ENCODE data around the gene POLA1. TPM values are rescaled to one million over a fixed set of nuclear protein-coding genes. Genes with fewer than 3 reads are reported as not detected.
"Not testable (repeated sequence)": the region's sequence is repeated elsewhere in the genome, so short reads cannot be mapped to it uniquely, and the experiment has no call there.

POLA1 gene
- total RNA-seq: 10 to 100 TPM; 23.2 to 54.3 TPM

DNA sequence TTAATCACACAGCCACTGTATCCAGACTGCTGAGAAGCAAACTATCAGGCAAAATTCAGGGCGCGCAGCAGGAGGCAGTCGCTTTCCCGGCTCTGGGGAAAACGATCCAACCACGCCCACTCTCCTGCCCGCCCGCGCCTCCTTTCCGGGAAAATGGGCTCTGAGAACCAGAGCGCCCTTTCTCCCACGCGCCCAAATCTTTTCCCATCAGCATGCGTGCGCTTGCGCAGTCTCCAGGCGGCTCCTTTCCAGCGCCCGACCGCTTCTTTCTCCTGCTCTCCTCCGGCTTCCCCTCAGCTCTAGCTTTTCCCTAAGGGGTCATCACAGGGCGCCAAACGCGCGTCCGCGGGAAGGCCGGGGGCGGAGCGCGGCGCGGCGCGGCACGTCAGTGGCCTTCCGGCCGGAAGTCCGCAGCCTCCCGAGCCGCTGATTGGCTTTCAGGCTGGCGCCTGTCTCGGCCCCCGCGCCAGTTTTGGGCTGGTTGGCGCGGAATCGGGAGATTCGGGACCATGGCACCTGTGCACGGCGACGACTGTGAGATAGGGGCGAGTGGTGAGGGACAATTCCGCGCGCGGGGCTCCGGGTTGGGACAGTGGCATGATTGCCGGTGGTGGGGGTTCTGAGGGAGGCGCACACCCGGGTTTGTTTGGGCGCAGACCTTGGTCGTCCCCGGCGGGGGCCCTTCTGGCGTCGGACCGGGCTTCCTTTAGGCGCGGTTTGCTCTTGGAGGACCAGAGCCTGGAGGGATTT is at the start of gene POLA1:
TSS of gene POLA1 (plus strand) at position 466 of the 750 bp plus-strand sequence. CDS start at position 510, 44 bp downstream.
- ATAC-seq: peak; percentile 97 to 98
- peak within 1 kb of the TSS; percentile 92 for H3K4me3 Mint-ChIP-seq
- DNase-seq (ENCODE audit: low spot score): peak; percentile 87
- peaks cover 0 to 5% of the 10 kb centered on the region in 2 donors for H3K27me3 Mint-ChIP-seq
- H3K4me1 Mint-ChIP-seq (ENCODE audit: low read depth in 2 of 2): peaks cover 9 to 15% of the 10 kb centered on the region in 2 donors
- H3K36me3 Mint-ChIP-seq: no peaks in the 10 kb centered on the region
- no peaks in the 10 kb centered on the region for H3K9me3 Mint-ChIP-seq
- H3K27ac Mint-ChIP-seq: peak within 1 kb of the TSS; percentile 76 to 78

- no peaks in the 10 kb centered on the region for H3K36me3 Mint-ChIP-seq
- H3K9me3 Mint-ChIP-seq: no peaks in the 10 kb centered on the region
- no peak for ATAC-seq
- peak overlapping the region; percentile 4 for H3K4me3 Mint-ChIP-seq
- no peak for DNase-seq (ENCODE audit: low spot score)
- H3K4me1 Mint-ChIP-seq (ENCODE audit: low read depth in 2 of 2): peaks cover 10 to 15% of the 10 kb centered on the region in 2 donors
- peaks cover 10 to 18% of the 10 kb centered on the region in 2 donors for H3K27me3 Mint-ChIP-seq
- no peak overlapping the region for H3K27ac Mint-ChIP-seq
Observed at GRCh38 chrX:24646006-24646405, 47.7 kb upstream of the POLA1 start.

GRCh38 chrX:24646745-24647182 is 47.0 kb upstream of the POLA1 start:
- Mint-ChIP-seq H3K27me3 (peaks cover 10 to 19% of the 10 kb centered on the region in 2 donors), H3K4me1 (ENCODE audit: low read depth in 2 of 2) (peaks cover 10 to 15% of the 10 kb centered on the region in 2 donors)

DNA sequence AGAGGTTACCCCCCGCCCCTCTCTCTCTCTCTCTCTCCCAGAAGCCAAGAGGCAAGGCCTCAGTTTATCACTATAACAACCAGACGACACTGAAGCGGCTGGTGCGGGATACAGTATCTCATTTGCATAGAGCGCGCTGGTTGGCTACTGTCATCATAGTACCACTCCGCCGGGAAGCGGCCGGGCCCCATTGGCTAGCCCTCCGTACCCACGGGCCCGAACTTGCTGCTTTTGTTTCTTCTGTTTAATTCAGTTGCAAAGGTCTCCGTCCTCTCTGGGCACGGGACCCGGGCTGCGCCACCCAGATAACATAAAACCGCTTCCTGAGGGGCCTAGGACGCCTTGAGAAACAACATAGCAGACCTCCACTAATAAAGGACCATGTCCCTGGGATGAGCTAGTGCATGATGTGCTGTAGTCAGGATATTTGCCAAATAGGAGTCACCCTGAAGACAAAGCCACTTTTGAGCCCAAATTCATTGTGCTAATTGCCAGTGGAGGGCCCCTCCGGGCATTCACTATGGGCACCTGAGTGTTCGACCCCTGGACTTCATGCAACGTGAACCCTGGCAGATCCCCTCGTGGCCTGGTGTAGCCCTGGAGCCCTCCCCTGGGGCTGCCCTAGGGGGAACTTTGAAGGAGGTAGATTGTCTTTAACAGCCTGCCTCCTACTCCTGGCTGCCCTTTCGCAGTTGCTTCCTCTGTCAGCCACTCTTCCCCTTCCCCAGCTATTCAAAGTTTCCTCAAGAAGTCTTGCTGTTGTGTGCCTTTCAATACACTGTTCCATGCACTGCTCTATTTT is 46.3 kb upstream of the POLA1 start, which contains the start of gene PCYT1B:
TSS of gene PCYT1B (minus strand) at position 91 of the 802 bp plus-strand sequence. CDS start 242 bp downstream, outside the sequence.
- ATAC-seq: peak; percentile 98 to 100
- H3K27me3 Mint-ChIP-seq: peaks cover 10 to 20% of the 10 kb centered on the region in 2 donors

More at GRCh38 chrX:24646745-24647182, 47.0 kb upstream of the POLA1 start:
- DNase-seq (ENCODE audit: low spot score) (no peak), ATAC-seq (peak in 1 of 2 donors; percentile 39)
- H3K9me3 Mint-ChIP-seq: no peaks in the 10 kb centered on the region
- H3K4me3 Mint-ChIP-seq: peak overlapping the region; percentile 82
- no peaks in the 10 kb centered on the region for H3K36me3 Mint-ChIP-seq
- peak overlapping the region; percentile 18 to 27 for H3K27ac Mint-ChIP-seq

GRCh38 chrX:24648495-24648894 is 45.2 kb upstream of the POLA1 start:
- Mint-ChIP-seq H3K4me3 (no peak overlapping the region), H3K4me1 (ENCODE audit: low read depth in 2 of 2) (peaks cover 10 to 15% of the 10 kb centered on the region in 2 donors), H3K27ac (no peak overlapping the region), H3K36me3 (no peaks in the 10 kb centered on the region), H3K9me3 (no peaks in the 10 kb centered on the region), H3K27me3 (peaks cover 10 to 20% of the 10 kb centered on the region in 2 donors)
- DNase-seq (ENCODE audit: low spot score) (no peak), ATAC-seq (no peak)

More for the DNA sequence above, 46.3 kb upstream of the POLA1 start, which contains the start of gene PCYT1B:
- Mint-ChIP-seq H3K4me3 (peak within 1 kb of the TSS; percentile 82), H3K9me3 (no peaks in the 10 kb centered on the region), H3K4me1 (ENCODE audit: low read depth in 2 of 2) (peaks cover 10 to 15% of the 10 kb centered on the region in 2 donors), H3K27ac (peak within 1 kb of the TSS; percentile 18 to 27), H3K36me3 (no peaks in the 10 kb centered on the region)
- peak; percentile 73 for DNase-seq (ENCODE audit: low spot score)

GRCh38 chrX:24651783-24652182 is 41.9 kb upstream of the POLA1 start:
- no peak overlapping the region for H3K4me3 Mint-ChIP-seq
- no peaks in the 10 kb centered on the region for H3K36me3 Mint-ChIP-seq
- no peaks in the 10 kb centered on the region for H3K9me3 Mint-ChIP-seq
- peaks cover 10 to 20% of the 10 kb centered on the region in 2 donors for H3K27me3 Mint-ChIP-seq
- no peak for ATAC-seq
- peaks cover 9 to 13% of the 10 kb centered on the region in 2 donors for H3K4me1 Mint-ChIP-seq (ENCODE audit: low read depth in 2 of 2)
- no peak for DNase-seq (ENCODE audit: low spot score)
- no peak overlapping the region for H3K27ac Mint-ChIP-seq

- not testable (repeated sequence) for H3K36me3 Mint-ChIP-seq, ATAC-seq, H3K27me3 Mint-ChIP-seq
Observed at GRCh38 chrX:24655679-24656078, 38.0 kb upstream of the POLA1 start.

GRCh38 chrX:24657671-24658386 is 35.9 kb upstream of the POLA1 start:
- H3K4me1 Mint-ChIP-seq (ENCODE audit: low read depth in 2 of 2): no peaks in the 10 kb centered on the region
- H3K27me3 Mint-ChIP-seq: peaks cover 6 to 7% of the 10 kb centered on the region in 2 donors
- no peak overlapping the region for H3K4me3 Mint-ChIP-seq
- no peak overlapping the region for H3K27ac Mint-ChIP-seq
- H3K36me3 Mint-ChIP-seq: no peaks in the 10 kb centered on the region
- no peak for DNase-seq (ENCODE audit: low spot score)
- H3K9me3 Mint-ChIP-seq: no peaks in the 10 kb centered on the region
- ATAC-seq: no peak

More at GRCh38 chrX:24655679-24656078, 38.0 kb upstream of the POLA1 start:
- H3K4me1 Mint-ChIP-seq (ENCODE audit: low read depth in 2 of 2); H3K4me3 Mint-ChIP-seq; H3K9me3 Mint-ChIP-seq; DNase-seq (ENCODE audit: low spot score); H3K27ac Mint-ChIP-seq: not testable (repeated sequence)

DNA sequence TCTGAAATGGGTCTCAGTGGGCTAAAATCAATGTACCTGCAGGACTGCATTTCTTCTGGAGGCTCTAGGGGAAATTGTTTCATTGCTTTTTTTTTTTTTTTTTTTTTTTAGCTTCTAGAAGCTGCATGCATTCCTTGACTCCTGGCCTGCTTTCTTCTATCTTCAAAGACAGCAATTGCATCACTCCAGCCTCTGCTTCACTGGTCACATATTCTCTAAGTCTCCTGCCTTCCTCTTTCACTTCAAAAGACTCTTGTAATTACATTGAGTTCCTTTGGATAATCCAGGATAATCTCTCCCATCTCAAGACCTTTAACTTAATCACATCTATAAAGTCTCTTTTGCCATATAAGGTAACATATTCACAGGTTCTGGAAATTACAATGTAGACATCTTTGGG is 35.3 kb upstream of the POLA1 start:
- ATAC-seq (no peak), DNase-seq (ENCODE audit: low spot score) (no peak)
- no peak overlapping the region for H3K4me3 Mint-ChIP-seq
- H3K27me3 Mint-ChIP-seq: peaks cover 6 to 7% of the 10 kb centered on the region in 2 donors
- no peak overlapping the region for H3K27ac Mint-ChIP-seq
- no peaks in the 10 kb centered on the region for H3K36me3 Mint-ChIP-seq
- no peaks in the 10 kb centered on the region for H3K9me3 Mint-ChIP-seq
- no peaks in the 10 kb centered on the region for H3K4me1 Mint-ChIP-seq (ENCODE audit: low read depth in 2 of 2)

- no peak for ATAC-seq
Observed at GRCh38 chrX:24659106-24659505, 34.6 kb upstream of the POLA1 start.

DNA sequence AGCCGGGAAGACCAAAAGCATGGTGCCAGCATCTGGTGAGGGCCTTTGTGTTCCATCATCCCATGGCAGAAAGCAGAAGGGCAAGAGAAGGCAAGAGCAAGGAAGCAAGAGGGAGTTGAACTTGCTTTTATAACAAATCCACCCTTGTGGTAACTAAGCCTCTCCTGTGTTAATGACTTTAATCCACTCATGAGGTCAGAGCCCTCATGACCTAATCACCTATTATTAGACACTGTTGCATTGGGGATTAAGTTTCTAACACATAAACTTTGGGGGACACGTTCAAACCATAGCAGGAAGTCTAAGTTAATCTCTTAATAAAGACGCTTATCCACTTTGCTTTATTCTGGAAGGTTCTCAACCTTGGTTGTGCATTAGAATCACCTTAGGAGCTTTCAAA is 34.1 kb upstream of the POLA1 start:
- no peak overlapping the region for H3K27ac Mint-ChIP-seq
- no peaks in the 10 kb centered on the region for H3K36me3 Mint-ChIP-seq
- H3K9me3 Mint-ChIP-seq: no peaks in the 10 kb centered on the region
- ATAC-seq: no peak
- peaks cover 6 to 7% of the 10 kb centered on the region in 2 donors for H3K27me3 Mint-ChIP-seq
- no peaks in the 10 kb centered on the region for H3K4me1 Mint-ChIP-seq (ENCODE audit: low read depth in 2 of 2)
- DNase-seq (ENCODE audit: low spot score): no peak
- H3K4me3 Mint-ChIP-seq: no peak overlapping the region

More at GRCh38 chrX:24659106-24659505, 34.6 kb upstream of the POLA1 start:
- no peak for DNase-seq (ENCODE audit: low spot score)
- Mint-ChIP-seq H3K27me3 (peaks cover 6 to 7% of the 10 kb centered on the region in 2 donors), H3K4me1 (ENCODE audit: low read depth in 2 of 2) (no peaks in the 10 kb centered on the region), H3K27ac (no peak overlapping the region), H3K4me3 (no peak overlapping the region), H3K9me3 (no peaks in the 10 kb centered on the region), H3K36me3 (no peaks in the 10 kb centered on the region)

DNA sequence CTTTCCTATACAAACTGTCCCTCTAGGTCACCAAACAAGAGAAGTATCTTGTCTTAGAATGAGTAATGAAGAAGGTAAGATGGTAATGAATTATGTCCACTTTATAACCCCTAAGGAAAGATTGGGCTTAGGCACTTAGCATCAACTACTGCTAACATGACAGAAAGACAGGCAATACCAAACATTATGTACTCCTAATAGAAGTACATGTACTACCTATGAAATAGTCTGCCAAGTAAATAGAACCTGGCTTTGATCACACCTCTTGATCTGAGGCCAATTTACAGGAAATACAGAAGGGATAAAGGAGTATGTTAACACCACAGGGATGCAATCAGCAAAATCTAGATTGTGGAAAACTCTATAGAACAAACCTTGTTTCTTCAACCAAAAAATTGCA is 32.4 kb upstream of the POLA1 start:
- Mint-ChIP-seq H3K27me3 (peaks cover 6 to 7% of the 10 kb centered on the region in 2 donors), H3K27ac (no peak overlapping the region), H3K9me3 (no peaks in the 10 kb centered on the region), H3K36me3 (no peaks in the 10 kb centered on the region), H3K4me1 (ENCODE audit: low read depth in 2 of 2) (no peaks in the 10 kb centered on the region), H3K4me3 (no peak overlapping the region)
- no peak for DNase-seq (ENCODE audit: low spot score)
- ATAC-seq: no peak

GRCh38 chrX:24662352-24662751 is 31.4 kb upstream of the POLA1 start:
- H3K4me1 Mint-ChIP-seq (ENCODE audit: low read depth in 2 of 2): no peaks in the 10 kb centered on the region
- DNase-seq (ENCODE audit: low spot score) (no peak), ATAC-seq (no peak)
- no peaks in the 10 kb centered on the region for H3K36me3 Mint-ChIP-seq
- H3K27ac Mint-ChIP-seq: no peak overlapping the region
- no peak overlapping the region for H3K4me3 Mint-ChIP-seq
- peaks cover 6 to 12% of the 10 kb centered on the region in 2 donors for H3K27me3 Mint-ChIP-seq
- H3K9me3 Mint-ChIP-seq: no peaks in the 10 kb centered on the region

All from natural killer cell treated with Interleukin-12 subunit alpha and Interleukin-12 subunit beta and Interleukin-15 and Interleukin-18, amount 100 ng/mL, for 72 hours (primary cell).